Smooth muscle cell (in vitro differentiated cells): ENCODE measurements around the gene AAK1. TPM values are rescaled to one million over a fixed set of nuclear protein-coding genes. Genes with fewer than 3 reads are reported as not detected.
A peak's percentile ranks its signal among the peaks of the same experiment; 100 is the strongest.

ENCODE experiments used
- DNase-seq: peaks from one replicate; lab custom pipeline; 2025; ENCODE audit not compliant: unreplicated experiment; lab: John Stamatoyannopoulos, UW
- H2AFZ ChIP-seq: fragments of 200-600 bp; sonication (generic); 2 replicates; pipeline ENCODE4 v1.6.0; 2016; ENCODE audit warnings: antibody characterized with exemption, low read depth, mild to moderate bottlenecking
- H3F3A ChIP-seq: fragments of 200-600 bp; sonication (generic); 2 replicates; pipeline ENCODE4 v1.6.0; 2017; ENCODE audit warnings: antibody characterized with exemption, low read depth
- H3K27ac ChIP-seq: fragments of 200-600 bp; sonication (generic); 2 replicates; pipeline ENCODE4 v1.5.1; 2016; ENCODE audit warnings: low read depth, mild to moderate bottlenecking
- H3K27me3 ChIP-seq: fragments of 200-600 bp; sonication (generic); 2 replicates; pipeline ENCODE4 v1.6.1; 2016; ENCODE audit warnings: low read depth, mild to moderate bottlenecking
- H3K36me3 ChIP-seq: fragments of 200-600 bp; sonication (generic); 2 replicates; pipeline ENCODE4 v1.5.1; 2016; ENCODE audit warnings: low read depth
- H3K4me1 ChIP-seq: fragments of 200-600 bp; sonication (generic); 2 replicates; pipeline ENCODE4 v1.5.1; 2016; ENCODE audit warnings: low read depth
- H3K4me2 ChIP-seq: fragments of 200-600 bp; sonication (generic); 2 replicates; pipeline ENCODE4 v1.6.0; 2016; ENCODE audit warnings: mild to moderate bottlenecking
- H3K4me3 ChIP-seq: fragments of 200-600 bp; sonication (generic); 2 replicates; pipeline ENCODE4 v1.5.1; 2016; ENCODE audit warnings: mild to moderate bottlenecking
- H3K79me2 ChIP-seq: fragments of 200-600 bp; sonication (generic); 2 replicates; pipeline ENCODE4 v1.6.0; 2016; ENCODE audit warnings: low read depth, mild to moderate bottlenecking
- H3K9ac ChIP-seq: fragments of 200-600 bp; sonication (generic); 2 replicates; pipeline ENCODE4 v1.6.0; 2016; ENCODE audit warnings: low read depth
- H3K9me3 ChIP-seq: fragments of 200-600 bp; sonication (generic); replicated peaks from 2 replicates; pipeline ENCODE4 v1.5.1; 2016; ENCODE audit warnings: low read depth
- H4K20me1 ChIP-seq: fragments of 200-600 bp; sonication (generic); 2 replicates; pipeline ENCODE4 v1.6.0; 2016; ENCODE audit warnings: low read depth
- CTCF ChIP-seq: fragments of 200-600 bp; sonication (generic); IDR thresholded peaks from 2 replicates; pipeline ENCODE4 v1.5.1; 2017; ENCODE audit warnings: borderline replicate concordance, mild to moderate bottlenecking, antibody characterized with exemption; ENCODE audit not compliant: insufficient read depth, poor library complexity, severe bottlenecking
- WGBS: methylation state at CpG from one replicate; pipeline ENCODE4 v1.1.7; 2016; ENCODE audit warnings: low lambda C conversion rate; 5-methylcytosine and 5-hydroxymethylcytosine counted together
- polyA plus RNA-seq: library from polyadenylated mRNA; unstranded; fragments of >200 nt; fragmentation: Nextera tagmentation; extraction: Ambion mirVana; gene quantifications from 2 replicates; pipeline ENCODE4 v1.2.1, GENCODE V29; 2016
- total RNA-seq: library from RNA; depleted of rRNA; stranded (reverse); fragments of >200 nt; gene quantifications from 2 replicates; pipeline ENCODE4 v1.2.3, GENCODE V29; 2014

The AAK1 gene
- 33.3 and 47.7 TPM in 2 replicates for total RNA-seq
- polyA plus RNA-seq, result 26.9 and 48.0 TPM in 2 replicates

GRCh38 chr2:69643602-69644505 lies at the start of gene AAK1:
Gene AAK1, minus strand, starts transcription at chr2:69643739. Its CDS starts 699 bp downstream, at chr2:69643040.
- Histone ChIP-seq H3K9ac (peak within 1 kb of the TSS; percentile 96), H3K27me3 (no peaks in the 10 kb centered on the region), H3K79me2 (peaks cover 38% of the 10 kb centered on the region), H3K27ac (peak within 1 kb of the TSS; percentile 97), H3F3A (peaks cover 11% of the 10 kb centered on the region), H3K36me3 (no peaks in the 10 kb centered on the region), H4K20me1 (peaks cover 36% of the 10 kb centered on the region), H3K4me1 (peaks cover 28% of the 10 kb centered on the region), H2AFZ (peak within 1 kb of the TSS; percentile 93), H3K4me3 (peak within 1 kb of the TSS; percentile 97), H3K9me3 (no peaks in the 10 kb centered on the region), H3K4me2 (peak within 1 kb of the TSS; percentile 89)
- TF ChIP-seq CTCF, result no peak
- peak; percentile 71 for DNase-seq
- WGBS, result 1% methylated on average over 80 of the region's 81 CpGs

GRCh38 chr2:69692424-69692823 lies 48.9 kb upstream of the AAK1 start:
- Histone ChIP-seq H4K20me1 (no peaks in the 10 kb centered on the region), H3K27ac (no peak overlapping the region), H3K79me2 (no peaks in the 10 kb centered on the region), H3K4me3 (no peak overlapping the region), H3K9ac (no peak overlapping the region), H3K4me2 (no peak overlapping the region), H3K27me3 (no peaks in the 10 kb centered on the region), H3K36me3 (no peaks in the 10 kb centered on the region), H3K4me1 (no peaks in the 10 kb centered on the region), H3K9me3 (no peaks in the 10 kb centered on the region), H3F3A (no peaks in the 10 kb centered on the region), H2AFZ (no peak overlapping the region)
- DNase-seq, result no peak
- TF ChIP-seq CTCF, result no peak
- 91% methylated on average over 2 of the region's 2 CpGs for WGBS

GRCh38 chr2:69689969-69690368 lies 46.4 kb upstream of the AAK1 start:
- no peak overlapping the region for H3K4me3 ChIP-seq
- no peaks in the 10 kb centered on the region for H4K20me1 ChIP-seq
- H3K4me2 ChIP-seq, result no peak overlapping the region
- H3K4me1 ChIP-seq, result no peaks in the 10 kb centered on the region
- no peak for DNase-seq
- no peaks in the 10 kb centered on the region for H3K27me3 ChIP-seq
- H3K9me3 ChIP-seq, result no peaks in the 10 kb centered on the region
- TF ChIP-seq CTCF, result no peak
- H3K27ac ChIP-seq, result no peak overlapping the region
- H3K79me2 ChIP-seq, result no peaks in the 10 kb centered on the region
- H2AFZ ChIP-seq, result no peak overlapping the region
- no peak overlapping the region for H3K9ac ChIP-seq
- H3F3A ChIP-seq, result no peaks in the 10 kb centered on the region
- WGBS, result 98% methylated on average over 2 of the region's 2 CpGs
- no peaks in the 10 kb centered on the region for H3K36me3 ChIP-seq

GRCh38 chr2:69689466-69689865 lies 45.9 kb upstream of the AAK1 start:
- Histone ChIP-seq H2AFZ (no peak overlapping the region), H3K4me3 (no peak overlapping the region), H3K4me2 (no peak overlapping the region), H3K36me3 (no peaks in the 10 kb centered on the region), H3K27me3 (no peaks in the 10 kb centered on the region), H3K27ac (no peak overlapping the region), H3F3A (no peaks in the 10 kb centered on the region), H3K9ac (no peak overlapping the region), H3K9me3 (no peaks in the 10 kb centered on the region), H3K79me2 (no peaks in the 10 kb centered on the region), H4K20me1 (no peaks in the 10 kb centered on the region), H3K4me1 (no peaks in the 10 kb centered on the region)
- TF ChIP-seq CTCF, result no peak
- DNase-seq, result no peak
- 98% methylated on average over 3 of the region's 3 CpGs for WGBS
